GM23338 (cell line): Measurements from ENCODE around the gene PJA2. TPM values are rescaled to one million over a fixed set of nuclear protein-coding genes. Genes with fewer than 3 reads are reported as not detected.

Experiments
- ATAC-seq: fragments of 200-7000 bp; cut with Tn5 transposase; 3 replicates; pipeline ENCODE4 v1.9.1; 2020
- DNase-seq: peaks from one replicate; pipeline ENCODE4 v3.0.0-alpha.2; 2015; ENCODE audit warnings: low spot score
- H2AFZ ChIP-seq: fragments of 200-600 bp; sonication (generic); 2 replicates; pipeline ENCODE4 v1.8.0; 2016; ENCODE audit warnings: antibody characterized with exemption, mild to moderate bottlenecking, moderate library complexity
- H3F3A ChIP-seq: fragments of 200-600 bp; sonication (generic); replicated peaks from 2 replicates; pipeline ENCODE4 v1.8.0; 2017; ENCODE audit warnings: antibody characterized with exemption, mixed run types, low read depth
- H3K27ac ChIP-seq: fragments of 200-600 bp; sonication (generic); 2 replicates; pipeline ENCODE4 v1.6.1; 2016; ENCODE audit warnings: low read depth
- H3K27me3 ChIP-seq: fragments of 200-600 bp; sonication (generic); 2 replicates; pipeline ENCODE4 v1.8.0; 2016; ENCODE audit warnings: mild to moderate bottlenecking, mixed run types, moderate library complexity; ENCODE audit not compliant: insufficient read depth
- H3K36me3 ChIP-seq: fragments of 200-600 bp; sonication (generic); 2 replicates; pipeline ENCODE4 v1.8.0; 2016; ENCODE audit warnings: mild to moderate bottlenecking; ENCODE audit not compliant: insufficient read depth
- H3K4me1 ChIP-seq: fragments of 200-600 bp; sonication (generic); 2 replicates; pipeline ENCODE4 v1.8.0; 2016; ENCODE audit warnings: mild to moderate bottlenecking, moderate library complexity; ENCODE audit not compliant: insufficient read depth
- H3K4me2 ChIP-seq: fragments of 200-600 bp; sonication (generic); 2 replicates; pipeline ENCODE4 v1.7.1; 2017; ENCODE audit warnings: mixed run types
- H3K4me3 ChIP-seq: fragments of 200-600 bp; sonication (generic); 2 replicates; pipeline ENCODE4 v1.6.1; 2016; ENCODE audit warnings: mixed run types
- H3K79me2 ChIP-seq: fragments of 200-600 bp; sonication (generic); replicated peaks from 2 replicates; pipeline ENCODE4 v1.8.0; 2017; ENCODE audit warnings: mild to moderate bottlenecking; ENCODE audit not compliant: insufficient read depth
- H3K9me2 ChIP-seq: fragments of 200-600 bp; sonication (generic); 2 replicates; pipeline ENCODE4 v1.8.0; 2017; ENCODE audit not compliant: insufficient read depth
- H4K20me1 ChIP-seq: fragments of 200-600 bp; sonication (generic); replicated peaks from 2 replicates; pipeline ENCODE4 v1.8.0; 2017; ENCODE audit warnings: mild to moderate bottlenecking; ENCODE audit not compliant: insufficient read depth
- H3K27ac Mint-ChIP-seq: 2 replicates; pipeline ENCODE4 v1.8.0; 2020; ENCODE audit warnings: inconsistent platforms, mild to moderate bottlenecking, moderate library complexity, mixed read lengths
- H3K27me3 Mint-ChIP-seq: 3 replicates; pipeline ENCODE4 v1.8.0; 2022; ENCODE audit warnings: low read depth, mild to moderate bottlenecking, moderate library complexity, mixed read lengths, inconsistent platforms; ENCODE audit not compliant: insufficient read depth, poor library complexity
- H3K36me3 Mint-ChIP-seq: 3 replicates; pipeline ENCODE4 v1.8.0; 2021; ENCODE audit warnings: low read depth, mild to moderate bottlenecking, inconsistent platforms, moderate library complexity, mixed read lengths
- H3K4me1 Mint-ChIP-seq: 3 replicates; pipeline ENCODE4 v1.8.0; 2020; ENCODE audit warnings: mild to moderate bottlenecking, inconsistent platforms, mixed read lengths
- H3K4me3 Mint-ChIP-seq: 3 replicates; pipeline ENCODE4 v1.8.0; 2021; ENCODE audit warnings: moderate library complexity, mild to moderate bottlenecking, inconsistent platforms, mixed read lengths
- H3K9me3 Mint-ChIP-seq: 3 replicates; pipeline ENCODE4 v1.8.0; 2020; ENCODE audit warnings: moderate library complexity, mild to moderate bottlenecking, inconsistent platforms, mixed read lengths
- CREB1 ChIP-seq: fragments of 250-450 bp; sonication (Bioruptor Pico); IDR thresholded peaks from 2 replicates; pipeline ENCODE4 v1.5.0; 2020; ENCODE audit warnings: low read depth, mild to moderate bottlenecking, moderate library complexity
- EZH2 ChIP-seq: fragments of 200-600 bp; sonication (generic); IDR thresholded peaks from one replicate; pipeline ENCODE4 v1.8.0; 2017; ENCODE audit warnings: antibody characterized with exemption, mild to moderate bottlenecking, low read depth; ENCODE audit not compliant: unreplicated experiment
- EZH2phosphoT487 ChIP-seq: fragments of 200-600 bp; sonication (generic); IDR thresholded peaks from one replicate; pipeline ENCODE4 v1.8.1; 2018; ENCODE audit warnings: antibody characterized with exemption; ENCODE audit not compliant: unreplicated experiment
- JUNB ChIP-seq: IDR thresholded peaks from one replicate; pipeline ENCODE4 v1.6.1; 2016; ENCODE audit warnings: antibody characterized with exemption; ENCODE audit not compliant: unreplicated experiment
- NANOG ChIP-seq: IDR thresholded peaks from 2 replicates; pipeline ENCODE4 v1.6.1; 2016; ENCODE audit warnings: antibody characterized with exemption, borderline replicate concordance
- POLR2AphosphoS5 ChIP-seq: IDR thresholded peaks from 2 replicates; pipeline ENCODE4 v1.6.1; 2016; ENCODE audit warnings: antibody characterized with exemption, low read depth
- STAT1 ChIP-seq: IDR thresholded peaks from one replicate; pipeline ENCODE4 v1.6.1; 2016; ENCODE audit warnings: antibody characterized with exemption; ENCODE audit not compliant: unreplicated experiment
- ZNF114 ChIP-seq: fragments of 250-450 bp; sonication (Bioruptor Pico); IDR thresholded peaks from 2 replicates; pipeline ENCODE4 v1.5.0; 2020; ENCODE audit warnings: mild to moderate bottlenecking, moderate library complexity
- ZNF331 ChIP-seq: fragments of 250-450 bp; sonication (Bioruptor Pico); IDR thresholded peaks from 2 replicates; pipeline ENCODE4 v1.5.0; 2020; ENCODE audit warnings: low read depth, mild to moderate bottlenecking, moderate library complexity
- polyA plus RNA-seq: library from polyadenylated mRNA; unstranded; fragments of >200 nt; fragmentation: Nextera tagmentation; extraction: Ambion mirVana; gene quantifications from 2 replicates; pipeline ENCODE4 v1.2.1, GENCODE V29; 2016
- total RNA-seq: library from RNA; depleted of rRNA; stranded (reverse); fragments of >200 nt; shearing (Covaris generic); gene quantifications from 2 replicates; pipeline ENCODE4 v1.2.3, GENCODE V29; 2014
- TF ChIP-seq, protein P1 (sequence below): fragments of 250-450 bp; sonication (Bioruptor Pico); IDR thresholded peaks from 2 replicates; pipeline ENCODE4 v1.5.0; 2020; ENCODE audit warnings: mild to moderate bottlenecking, moderate library complexity
- TF ChIP-seq, protein P2 (sequence below), 2 experiments: fragments of 200-600 bp in 1 of 2; sonication (generic) in 1 of 2; conservative IDR thresholded peaks; 2 replicates each; pipeline versions ENCODE4 v1.5.1 to v1.6.1; 2016 to 2017; ENCODE audit warnings: antibody characterized with exemption in 2 of 2, low read depth in 2 of 2, mild to moderate bottlenecking in 2 of 2, moderate library complexity in 1 of 2
- TF ChIP-seq, protein P3 (sequence below): IDR thresholded peaks from 2 replicates; pipeline ENCODE4 v1.6.1; 2016; ENCODE audit warnings: antibody characterized with exemption
- TF ChIP-seq, protein P4 (sequence below): IDR thresholded peaks from one replicate; pipeline ENCODE4 v1.6.1; 2018; ENCODE audit warnings: antibody characterized with exemption; ENCODE audit not compliant: unreplicated experiment

Gene PJA2
- total and polyA plus RNA-seq, 2 experiments from 2014 or later, result 31.5 to 65.3 TPM

DNA sequence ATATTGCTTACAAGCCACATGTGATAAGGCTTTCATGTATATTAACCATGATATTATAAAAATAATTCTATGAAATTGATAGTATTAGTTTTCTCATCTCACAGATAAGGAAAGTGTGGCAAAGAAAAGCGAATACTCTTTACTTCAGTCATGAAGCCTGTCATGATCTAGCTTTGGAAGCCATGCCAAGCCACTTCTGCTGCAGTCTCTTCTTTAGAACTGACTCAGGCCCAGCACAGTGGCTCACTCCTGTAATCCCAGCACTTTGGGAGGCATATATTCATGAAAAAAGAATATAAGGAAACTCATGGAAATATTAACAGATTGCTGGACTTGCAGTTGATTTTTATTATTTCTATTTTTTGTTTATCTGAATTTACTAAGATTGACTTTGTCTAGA lies 42.9 kb upstream of the PJA2 start:
- no peak overlapping the region for H3K27ac Mint-ChIP-seq
- peaks cover 9% of the 10 kb centered on the region; the same call in 2 of the 3 replicates for H3K36me3 Mint-ChIP-seq
- H4K20me1 ChIP-seq, result no peaks in the 10 kb centered on the region
- H3K4me1 Mint-ChIP-seq, result peaks cover 13% of the 10 kb centered on the region; the same call in 2 of the 3 replicates
- H3F3A ChIP-seq, result no peaks in the 10 kb centered on the region
- no peak for ATAC-seq
- no peak for TF ChIP-seq EZH2
- no peak for TF ChIP-seq ZNF114
- TF ChIP-seq, protein P1, sequence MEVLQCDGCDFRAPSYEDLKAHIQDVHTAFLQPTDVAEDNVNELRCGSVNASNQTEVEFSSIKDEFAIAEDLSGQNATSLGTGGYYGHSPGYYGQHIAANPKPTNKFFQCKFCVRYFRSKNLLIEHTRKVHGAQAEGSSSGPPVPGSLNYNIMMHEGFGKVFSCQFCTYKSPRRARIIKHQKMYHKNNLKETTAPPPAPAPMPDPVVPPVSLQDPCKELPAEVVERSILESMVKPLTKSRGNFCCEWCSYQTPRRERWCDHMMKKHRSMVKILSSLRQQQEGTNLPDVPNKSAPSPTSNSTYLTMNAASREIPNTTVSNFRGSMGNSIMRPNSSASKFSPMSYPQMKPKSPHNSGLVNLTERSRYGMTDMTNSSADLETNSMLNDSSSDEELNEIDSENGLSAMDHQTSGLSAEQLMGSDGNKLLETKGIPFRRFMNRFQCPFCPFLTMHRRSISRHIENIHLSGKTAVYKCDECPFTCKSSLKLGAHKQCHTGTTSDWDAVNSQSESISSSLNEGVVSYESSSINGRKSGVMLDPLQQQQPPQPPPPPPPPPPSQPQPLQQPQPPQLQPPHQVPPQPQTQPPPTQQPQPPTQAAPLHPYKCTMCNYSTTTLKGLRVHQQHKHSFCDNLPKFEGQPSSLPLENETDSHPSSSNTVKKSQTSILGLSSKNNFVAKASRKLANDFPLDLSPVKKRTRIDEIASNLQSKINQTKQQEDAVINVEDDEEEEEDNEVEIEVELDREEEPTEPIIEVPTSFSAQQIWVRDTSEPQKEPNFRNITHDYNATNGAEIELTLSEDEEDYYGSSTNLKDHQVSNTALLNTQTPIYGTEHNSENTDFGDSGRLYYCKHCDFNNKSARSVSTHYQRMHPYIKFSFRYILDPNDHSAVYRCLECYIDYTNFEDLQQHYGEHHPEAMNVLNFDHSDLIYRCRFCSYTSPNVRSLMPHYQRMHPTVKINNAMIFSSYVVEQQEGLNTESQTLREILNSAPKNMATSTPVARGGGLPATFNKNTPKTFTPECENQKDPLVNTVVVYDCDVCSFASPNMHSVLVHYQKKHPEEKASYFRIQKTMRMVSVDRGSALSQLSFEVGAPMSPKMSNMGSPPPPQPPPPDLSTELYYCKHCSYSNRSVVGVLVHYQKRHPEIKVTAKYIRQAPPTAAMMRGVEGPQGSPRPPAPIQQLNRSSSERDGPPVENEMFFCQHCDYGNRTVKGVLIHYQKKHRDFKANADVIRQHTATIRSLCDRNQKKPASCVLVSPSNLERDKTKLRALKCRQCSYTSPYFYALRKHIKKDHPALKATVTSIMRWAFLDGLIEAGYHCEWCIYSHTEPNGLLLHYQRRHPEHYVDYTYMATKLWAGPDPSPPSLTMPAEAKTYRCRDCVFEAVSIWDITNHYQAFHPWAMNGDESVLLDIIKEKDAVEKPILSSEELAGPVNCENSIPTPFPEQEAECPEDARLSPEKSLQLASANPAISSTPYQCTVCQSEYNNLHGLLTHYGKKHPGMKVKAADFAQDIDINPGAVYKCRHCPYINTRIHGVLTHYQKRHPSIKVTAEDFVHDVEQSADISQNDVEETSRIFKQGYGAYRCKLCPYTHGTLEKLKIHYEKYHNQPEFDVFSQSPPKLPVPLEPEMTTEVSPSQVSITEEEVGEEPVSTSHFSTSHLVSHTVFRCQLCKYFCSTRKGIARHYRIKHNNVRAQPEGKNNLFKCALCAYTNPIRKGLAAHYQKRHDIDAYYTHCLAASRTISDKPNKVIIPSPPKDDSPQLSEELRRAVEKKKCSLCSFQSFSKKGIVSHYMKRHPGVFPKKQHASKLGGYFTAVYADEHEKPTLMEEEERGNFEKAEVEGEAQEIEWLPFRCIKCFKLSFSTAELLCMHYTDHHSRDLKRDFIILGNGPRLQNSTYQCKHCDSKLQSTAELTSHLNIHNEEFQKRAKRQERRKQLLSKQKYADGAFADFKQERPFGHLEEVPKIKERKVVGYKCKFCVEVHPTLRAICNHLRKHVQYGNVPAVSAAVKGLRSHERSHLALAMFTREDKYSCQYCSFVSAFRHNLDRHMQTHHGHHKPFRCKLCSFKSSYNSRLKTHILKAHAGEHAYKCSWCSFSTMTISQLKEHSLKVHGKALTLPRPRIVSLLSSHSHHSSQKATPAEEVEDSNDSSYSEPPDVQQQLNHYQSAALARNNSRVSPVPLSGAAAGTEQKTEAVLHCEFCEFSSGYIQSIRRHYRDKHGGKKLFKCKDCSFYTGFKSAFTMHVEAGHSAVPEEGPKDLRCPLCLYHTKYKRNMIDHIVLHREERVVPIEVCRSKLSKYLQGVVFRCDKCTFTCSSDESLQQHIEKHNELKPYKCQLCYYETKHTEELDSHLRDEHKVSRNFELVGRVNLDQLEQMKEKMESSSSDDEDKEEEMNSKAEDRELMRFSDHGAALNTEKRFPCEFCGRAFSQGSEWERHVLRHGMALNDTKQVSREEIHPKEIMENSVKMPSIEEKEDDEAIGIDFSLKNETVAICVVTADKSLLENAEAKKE (CRISPR knock-in tag), result no peak
- TF ChIP-seq CREB1 (CRISPR knock-in tag), result no peak
- TF ChIP-seq EZH2phosphoT487, result no peak
- TF ChIP-seq, protein P2, sequence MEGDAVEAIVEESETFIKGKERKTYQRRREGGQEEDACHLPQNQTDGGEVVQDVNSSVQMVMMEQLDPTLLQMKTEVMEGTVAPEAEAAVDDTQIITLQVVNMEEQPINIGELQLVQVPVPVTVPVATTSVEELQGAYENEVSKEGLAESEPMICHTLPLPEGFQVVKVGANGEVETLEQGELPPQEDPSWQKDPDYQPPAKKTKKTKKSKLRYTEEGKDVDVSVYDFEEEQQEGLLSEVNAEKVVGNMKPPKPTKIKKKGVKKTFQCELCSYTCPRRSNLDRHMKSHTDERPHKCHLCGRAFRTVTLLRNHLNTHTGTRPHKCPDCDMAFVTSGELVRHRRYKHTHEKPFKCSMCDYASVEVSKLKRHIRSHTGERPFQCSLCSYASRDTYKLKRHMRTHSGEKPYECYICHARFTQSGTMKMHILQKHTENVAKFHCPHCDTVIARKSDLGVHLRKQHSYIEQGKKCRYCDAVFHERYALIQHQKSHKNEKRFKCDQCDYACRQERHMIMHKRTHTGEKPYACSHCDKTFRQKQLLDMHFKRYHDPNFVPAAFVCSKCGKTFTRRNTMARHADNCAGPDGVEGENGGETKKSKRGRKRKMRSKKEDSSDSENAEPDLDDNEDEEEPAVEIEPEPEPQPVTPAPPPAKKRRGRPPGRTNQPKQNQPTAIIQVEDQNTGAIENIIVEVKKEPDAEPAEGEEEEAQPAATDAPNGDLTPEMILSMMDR (conservative IDR thresholded peaks at IDR 0.05; ENCODE audit: low read depth in 2 of 2), result no peak
- no peak for TF ChIP-seq JUNB
- no peak for TF ChIP-seq POLR2AphosphoS5
- TF ChIP-seq STAT1, result no peak
- TF ChIP-seq, protein P3, sequence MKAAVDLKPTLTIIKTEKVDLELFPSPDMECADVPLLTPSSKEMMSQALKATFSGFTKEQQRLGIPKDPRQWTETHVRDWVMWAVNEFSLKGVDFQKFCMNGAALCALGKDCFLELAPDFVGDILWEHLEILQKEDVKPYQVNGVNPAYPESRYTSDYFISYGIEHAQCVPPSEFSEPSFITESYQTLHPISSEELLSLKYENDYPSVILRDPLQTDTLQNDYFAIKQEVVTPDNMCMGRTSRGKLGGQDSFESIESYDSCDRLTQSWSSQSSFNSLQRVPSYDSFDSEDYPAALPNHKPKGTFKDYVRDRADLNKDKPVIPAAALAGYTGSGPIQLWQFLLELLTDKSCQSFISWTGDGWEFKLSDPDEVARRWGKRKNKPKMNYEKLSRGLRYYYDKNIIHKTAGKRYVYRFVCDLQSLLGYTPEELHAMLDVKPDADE, result no peak
- no peak for TF ChIP-seq NANOG
- no peak for TF ChIP-seq ZNF331
- TF ChIP-seq, protein P4, sequence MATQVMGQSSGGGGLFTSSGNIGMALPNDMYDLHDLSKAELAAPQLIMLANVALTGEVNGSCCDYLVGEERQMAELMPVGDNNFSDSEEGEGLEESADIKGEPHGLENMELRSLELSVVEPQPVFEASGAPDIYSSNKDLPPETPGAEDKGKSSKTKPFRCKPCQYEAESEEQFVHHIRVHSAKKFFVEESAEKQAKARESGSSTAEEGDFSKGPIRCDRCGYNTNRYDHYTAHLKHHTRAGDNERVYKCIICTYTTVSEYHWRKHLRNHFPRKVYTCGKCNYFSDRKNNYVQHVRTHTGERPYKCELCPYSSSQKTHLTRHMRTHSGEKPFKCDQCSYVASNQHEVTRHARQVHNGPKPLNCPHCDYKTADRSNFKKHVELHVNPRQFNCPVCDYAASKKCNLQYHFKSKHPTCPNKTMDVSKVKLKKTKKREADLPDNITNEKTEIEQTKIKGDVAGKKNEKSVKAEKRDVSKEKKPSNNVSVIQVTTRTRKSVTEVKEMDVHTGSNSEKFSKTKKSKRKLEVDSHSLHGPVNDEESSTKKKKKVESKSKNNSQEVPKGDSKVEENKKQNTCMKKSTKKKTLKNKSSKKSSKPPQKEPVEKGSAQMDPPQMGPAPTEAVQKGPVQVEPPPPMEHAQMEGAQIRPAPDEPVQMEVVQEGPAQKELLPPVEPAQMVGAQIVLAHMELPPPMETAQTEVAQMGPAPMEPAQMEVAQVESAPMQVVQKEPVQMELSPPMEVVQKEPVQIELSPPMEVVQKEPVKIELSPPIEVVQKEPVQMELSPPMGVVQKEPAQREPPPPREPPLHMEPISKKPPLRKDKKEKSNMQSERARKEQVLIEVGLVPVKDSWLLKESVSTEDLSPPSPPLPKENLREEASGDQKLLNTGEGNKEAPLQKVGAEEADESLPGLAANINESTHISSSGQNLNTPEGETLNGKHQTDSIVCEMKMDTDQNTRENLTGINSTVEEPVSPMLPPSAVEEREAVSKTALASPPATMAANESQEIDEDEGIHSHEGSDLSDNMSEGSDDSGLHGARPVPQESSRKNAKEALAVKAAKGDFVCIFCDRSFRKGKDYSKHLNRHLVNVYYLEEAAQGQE, result no peak
- H3K36me3 ChIP-seq, result peaks cover 4% of the 10 kb centered on the region; the same call in 1 of the 2 replicates
- no peak overlapping the region for H2AFZ ChIP-seq
- no peak overlapping the region for H3K4me3 Mint-ChIP-seq
- H3K79me2 ChIP-seq, result no peaks in the 10 kb centered on the region
- H3K27me3 Mint-ChIP-seq, result no peaks in the 10 kb centered on the region
- peaks cover 14% of the 10 kb centered on the region for H3K9me3 Mint-ChIP-seq
- no peak overlapping the region for H3K4me2 ChIP-seq
- H3K9me2 ChIP-seq, result peaks cover 6% of the 10 kb centered on the region
- no peak overlapping the region for H3K27ac ChIP-seq
- H3K4me1 ChIP-seq, result peaks cover 5% of the 10 kb centered on the region; the same call in 1 of the 2 replicates
- DNase-seq, result no peak
- H3K27me3 ChIP-seq, result no peaks in the 10 kb centered on the region
- no peak overlapping the region for H3K4me3 ChIP-seq
